Subcutaneous adipose tissue (tissue), 4 donors: ENCODE data around the gene CRACR2A. TPM values are rescaled to one million over a fixed set of nuclear protein-coding genes. Genes with fewer than 3 reads are reported as not detected.

Experiments
- total RNA-seq, 4 donors: library from RNA; depleted of rRNA; stranded (reverse); fragments of >200 nt; gene quantifications; one replicate each; pipeline ENCODE4 v1.1.0, GENCODE V29; 2016
- TF ChIP-seq, protein P1 (sequence below): fragments of 450-650 bp; IDR thresholded peaks from one replicate; pipeline ENCODE4 v1.5.1; 2016; ENCODE audit warnings: low read depth, mild to moderate bottlenecking, control low read depth, antibody characterized with exemption, moderate library complexity

Gene CRACR2A
- total RNA-seq, 4 donors from 2014 or later: 3.8 to 6.8 (median 6.2) TPM

GRCh38 chr12:3655328-3655900 lies 97.5 kb downstream of the CRACR2A start:
- TF ChIP-seq, protein P1, sequence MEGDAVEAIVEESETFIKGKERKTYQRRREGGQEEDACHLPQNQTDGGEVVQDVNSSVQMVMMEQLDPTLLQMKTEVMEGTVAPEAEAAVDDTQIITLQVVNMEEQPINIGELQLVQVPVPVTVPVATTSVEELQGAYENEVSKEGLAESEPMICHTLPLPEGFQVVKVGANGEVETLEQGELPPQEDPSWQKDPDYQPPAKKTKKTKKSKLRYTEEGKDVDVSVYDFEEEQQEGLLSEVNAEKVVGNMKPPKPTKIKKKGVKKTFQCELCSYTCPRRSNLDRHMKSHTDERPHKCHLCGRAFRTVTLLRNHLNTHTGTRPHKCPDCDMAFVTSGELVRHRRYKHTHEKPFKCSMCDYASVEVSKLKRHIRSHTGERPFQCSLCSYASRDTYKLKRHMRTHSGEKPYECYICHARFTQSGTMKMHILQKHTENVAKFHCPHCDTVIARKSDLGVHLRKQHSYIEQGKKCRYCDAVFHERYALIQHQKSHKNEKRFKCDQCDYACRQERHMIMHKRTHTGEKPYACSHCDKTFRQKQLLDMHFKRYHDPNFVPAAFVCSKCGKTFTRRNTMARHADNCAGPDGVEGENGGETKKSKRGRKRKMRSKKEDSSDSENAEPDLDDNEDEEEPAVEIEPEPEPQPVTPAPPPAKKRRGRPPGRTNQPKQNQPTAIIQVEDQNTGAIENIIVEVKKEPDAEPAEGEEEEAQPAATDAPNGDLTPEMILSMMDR: no peak

DNA sequence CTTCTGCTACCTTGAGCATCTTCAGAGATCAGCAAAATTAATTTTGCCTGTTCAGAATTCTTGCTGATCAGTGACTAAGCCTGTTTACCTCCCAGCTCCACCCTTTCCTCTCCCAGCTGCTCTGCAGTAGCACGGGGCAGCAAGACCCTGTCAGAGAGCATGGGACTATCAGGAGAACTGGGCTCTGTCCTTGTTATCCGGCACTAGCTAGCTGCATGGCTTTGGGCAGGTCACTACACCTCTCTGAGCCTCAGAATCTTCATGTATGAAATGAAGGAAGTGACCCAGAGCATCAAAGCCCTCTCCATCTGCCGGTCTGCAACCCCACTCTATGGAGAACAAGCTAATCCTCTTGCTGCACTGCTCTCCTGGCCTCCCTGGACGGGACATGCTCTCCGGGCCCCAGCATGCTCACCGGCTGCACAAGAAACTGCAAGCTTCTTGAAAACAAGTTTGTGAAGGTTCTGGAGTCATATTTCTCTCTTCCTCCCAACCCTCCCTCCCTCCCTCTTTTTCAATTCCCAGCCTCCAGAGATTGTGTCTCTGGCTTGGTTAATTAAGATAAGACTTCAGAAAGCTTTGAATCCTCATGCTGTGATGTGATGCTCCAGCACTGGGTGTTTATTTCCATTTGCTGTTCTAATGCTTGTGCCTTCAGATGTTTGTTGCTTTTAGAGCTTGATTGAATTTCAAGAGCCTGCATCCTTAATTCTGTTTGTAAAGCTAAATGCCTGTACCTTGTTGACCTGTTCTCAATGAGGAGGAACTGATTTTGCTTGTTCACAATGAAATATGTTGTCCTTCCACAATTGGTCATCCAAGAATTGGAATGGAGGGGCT lies 101.1 kb downstream of the CRACR2A start:
- TF ChIP-seq, protein P1: no peak

DNA sequence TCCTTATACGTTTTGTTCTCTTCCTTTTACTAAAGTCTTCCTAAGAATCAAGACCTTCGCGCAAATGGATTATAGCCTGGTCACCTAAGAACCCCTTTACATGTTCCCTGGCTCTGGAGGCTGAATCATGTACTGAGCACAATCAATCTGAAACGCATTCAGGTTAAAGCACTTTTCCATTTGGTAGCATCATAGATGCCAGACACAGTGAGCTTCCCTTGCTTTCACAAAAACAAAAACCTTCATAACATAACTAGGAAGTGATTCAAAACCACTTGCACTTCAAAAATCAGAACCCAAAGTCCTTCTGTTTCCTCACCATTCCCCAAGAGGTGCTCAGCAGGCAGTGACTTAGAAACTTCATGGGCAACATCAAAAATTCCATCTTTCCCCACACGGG lies 105.4 kb downstream of the CRACR2A start:
- TF ChIP-seq, protein P1: no peak

GRCh38 chr12:3646561-3647241 lies 106.2 kb downstream of the CRACR2A start:
- TF ChIP-seq, protein P1: no peak

DNA sequence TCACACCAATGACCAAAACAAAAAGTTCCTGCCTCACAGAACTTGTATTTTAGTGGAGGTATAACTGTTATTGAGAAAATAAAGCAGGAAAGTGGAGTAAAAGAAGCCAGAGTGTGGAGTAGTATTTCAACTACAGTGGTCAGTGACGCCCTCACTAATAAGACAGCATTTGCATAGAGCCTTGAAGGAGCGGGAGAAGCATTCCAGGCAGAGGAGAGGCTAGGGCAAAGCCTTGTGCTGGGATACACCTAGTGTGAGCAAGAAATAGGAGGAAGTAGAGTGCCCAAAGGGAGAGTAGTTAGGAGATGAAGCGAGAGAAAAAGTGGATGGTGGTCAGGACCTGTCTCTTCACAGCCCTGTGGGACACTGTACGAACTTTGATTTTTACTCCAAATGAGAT lies 107.8 kb downstream of the CRACR2A start:
- TF ChIP-seq, protein P1: no peak

DNA sequence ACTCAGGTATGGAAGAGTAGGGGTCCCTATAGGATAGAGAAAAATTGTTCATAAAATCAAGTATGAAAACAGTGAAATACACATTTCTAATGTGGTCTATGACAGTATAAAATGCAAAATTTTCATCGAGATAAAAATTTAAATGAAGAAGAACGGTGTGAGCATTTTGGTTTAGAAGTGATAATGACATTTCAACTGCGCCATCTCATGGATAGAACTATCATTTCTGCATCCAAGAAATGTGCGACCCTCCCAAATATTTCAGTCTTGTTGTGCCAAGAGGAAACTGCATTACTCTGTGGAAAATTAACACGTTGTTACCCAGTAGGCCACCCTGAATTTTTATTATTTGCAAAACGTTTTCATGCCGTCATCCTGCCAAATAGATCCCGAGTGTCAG lies 108.8 kb downstream of the CRACR2A start:
- TF ChIP-seq, protein P1: no peak

DNA sequence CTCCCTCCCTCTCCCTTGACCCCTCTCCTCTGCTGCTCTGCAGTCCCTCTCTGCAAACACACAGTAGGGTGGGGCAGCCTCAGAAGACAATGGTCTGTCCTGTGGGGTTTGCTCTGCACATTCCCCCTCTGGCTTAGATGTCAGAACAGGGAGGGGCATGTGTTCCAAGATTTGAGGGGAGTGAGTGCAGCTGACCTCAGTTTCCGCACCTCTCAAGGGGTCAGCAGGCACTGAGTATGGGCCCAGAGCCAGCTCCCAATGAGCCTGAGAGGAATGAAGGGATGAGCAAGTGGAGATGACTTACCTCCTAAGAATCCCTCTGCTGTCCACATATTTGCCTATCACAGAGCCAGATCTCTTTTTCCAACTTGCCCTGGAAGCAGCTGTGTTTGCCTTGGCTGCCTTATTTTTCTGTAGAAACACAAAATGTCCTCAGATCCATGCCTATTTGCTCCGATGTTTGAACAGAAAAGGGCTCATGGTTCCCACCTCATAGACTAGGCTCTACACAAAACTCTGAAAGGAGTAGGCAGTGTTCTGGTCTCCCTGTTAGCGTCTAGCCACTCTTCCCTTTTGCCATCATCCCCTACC lies 111.4 kb downstream of the CRACR2A start:
- TF ChIP-seq, protein P1: no peak
